ENCODE results near the gene OXLD1.

- TF ChIP-seq CTCF (IDR thresholded peaks at IDR 0.05) (no peak), POLR2A (IDR thresholded peaks at IDR 0.05) (no peak)
Measured at GRCh38 chr17:81681672-81682071, 15.3 kb upstream of the OXLD1 start.

Data from uterus (tissue), 2 donors.